ENCODE data around the gene PTGS2. TPM values are rescaled to one million over a fixed set of nuclear protein-coding genes. Genes with fewer than 3 reads are reported as not detected.

Gene PTGS2
- total RNA-seq, 4 donors from 2014 or later, result 5.9 to 28.3 (median 8.3) TPM

DNA sequence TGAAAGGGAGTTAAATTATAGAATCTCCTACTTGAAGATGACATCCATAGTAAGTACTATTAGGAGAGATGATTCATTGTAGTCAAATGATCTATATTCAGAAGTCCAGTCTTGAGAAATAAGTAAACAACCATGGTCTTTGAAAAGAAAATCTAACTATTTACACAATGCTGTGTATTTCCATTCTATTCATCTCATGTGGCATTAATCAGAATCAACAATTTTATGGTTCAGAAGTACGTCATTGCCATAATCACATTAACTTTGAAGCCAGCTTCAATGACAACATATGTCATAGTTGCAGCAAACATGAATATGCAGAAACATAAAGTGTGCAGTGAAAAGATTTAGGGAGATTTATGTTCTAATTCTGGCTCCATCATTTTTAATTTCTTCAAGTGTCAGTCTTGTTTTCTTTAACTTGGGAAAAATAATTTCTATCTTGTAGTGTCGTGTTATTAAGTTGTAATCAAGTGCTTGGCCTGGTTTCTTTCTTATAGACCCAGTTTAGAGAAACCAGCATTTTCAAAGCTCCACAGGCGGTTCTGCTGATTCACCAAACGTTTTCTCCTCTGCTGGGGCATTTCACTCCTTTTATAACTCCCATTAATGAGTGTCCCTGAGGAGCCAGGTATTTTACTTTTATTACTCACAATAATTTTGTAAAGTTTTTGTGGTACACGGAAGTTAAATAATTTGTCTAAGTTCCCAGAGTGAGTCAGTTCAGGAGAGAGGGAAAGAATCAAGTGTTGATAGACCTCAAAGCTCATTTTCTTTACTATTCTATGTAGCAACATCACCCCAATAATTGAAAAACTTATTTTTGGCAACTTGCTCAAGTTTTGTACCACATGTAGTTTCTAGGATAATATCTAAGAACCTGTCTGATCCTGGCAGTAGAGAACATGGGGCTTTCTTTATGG is 35.9 kb upstream of the PTGS2 start:
- H3K27ac ChIP-seq, result no peak overlapping the region
- no peaks in the 10 kb centered on the region for H3K27me3 ChIP-seq
- H3K4me3 ChIP-seq, result no peak overlapping the region
- H3K4me1 ChIP-seq, result no peaks in the 10 kb centered on the region
- in situ Hi-C loops (cut with MboI; ENCODE audit: low pct_ligation_motif_present in 1 of 4, low pct_unique_long_range_greater_than_20kb in 1 of 4, low sequenced_read_pairs in 3 of 4) (loop anchor here in 1 of 4 donors (25.0 kb wide), 1 partner anchor 271 kb away; no protein-coding TSS in a partner anchor), intact Hi-C loops (cut with DNase I; ENCODE audit: low total_unique reads) (no loop called here)
- WGBS, 2 donors (ENCODE audit: low coverage in 1 of 2), result 61% methylated on average over 5 of the region's 5 CpGs
- H3K36me3 ChIP-seq, result no peaks in the 10 kb centered on the region
- no peak for TF ChIP-seq POLR2AphosphoS5 (IDR thresholded peaks at IDR 0.05)
- TF ChIP-seq, protein P1, sequence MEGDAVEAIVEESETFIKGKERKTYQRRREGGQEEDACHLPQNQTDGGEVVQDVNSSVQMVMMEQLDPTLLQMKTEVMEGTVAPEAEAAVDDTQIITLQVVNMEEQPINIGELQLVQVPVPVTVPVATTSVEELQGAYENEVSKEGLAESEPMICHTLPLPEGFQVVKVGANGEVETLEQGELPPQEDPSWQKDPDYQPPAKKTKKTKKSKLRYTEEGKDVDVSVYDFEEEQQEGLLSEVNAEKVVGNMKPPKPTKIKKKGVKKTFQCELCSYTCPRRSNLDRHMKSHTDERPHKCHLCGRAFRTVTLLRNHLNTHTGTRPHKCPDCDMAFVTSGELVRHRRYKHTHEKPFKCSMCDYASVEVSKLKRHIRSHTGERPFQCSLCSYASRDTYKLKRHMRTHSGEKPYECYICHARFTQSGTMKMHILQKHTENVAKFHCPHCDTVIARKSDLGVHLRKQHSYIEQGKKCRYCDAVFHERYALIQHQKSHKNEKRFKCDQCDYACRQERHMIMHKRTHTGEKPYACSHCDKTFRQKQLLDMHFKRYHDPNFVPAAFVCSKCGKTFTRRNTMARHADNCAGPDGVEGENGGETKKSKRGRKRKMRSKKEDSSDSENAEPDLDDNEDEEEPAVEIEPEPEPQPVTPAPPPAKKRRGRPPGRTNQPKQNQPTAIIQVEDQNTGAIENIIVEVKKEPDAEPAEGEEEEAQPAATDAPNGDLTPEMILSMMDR (IDR thresholded peaks at IDR 0.05), result no peak
- TF ChIP-seq EP300 (IDR thresholded peaks at IDR 0.05; ENCODE audit: low read depth), result no peak
- no peak for TF ChIP-seq POLR2A (IDR thresholded peaks at IDR 0.05)
- DNase-seq, result no peak
- no peaks in the 10 kb centered on the region for H3K9me3 ChIP-seq

DNA sequence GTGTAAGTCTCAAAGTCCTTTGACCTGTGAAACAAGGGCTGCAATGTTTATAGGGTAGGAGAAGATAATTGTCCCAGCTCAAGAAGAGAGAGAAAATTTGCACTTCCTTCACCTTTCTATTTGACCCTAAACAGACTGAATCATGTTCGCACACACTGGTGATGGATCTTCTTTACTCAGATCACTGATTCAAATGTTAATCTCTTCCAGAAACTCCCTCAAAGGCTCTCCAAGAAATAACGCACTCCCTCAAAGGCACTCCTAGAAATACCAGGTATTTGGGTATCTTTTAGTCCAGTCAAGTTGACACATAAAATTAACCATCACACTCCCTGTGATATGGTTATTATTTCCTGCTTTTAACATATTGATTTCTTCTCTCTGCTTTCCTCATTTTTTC is 30.5 kb upstream of the PTGS2 start:
- in situ Hi-C loops (cut with MboI; ENCODE audit: low pct_ligation_motif_present in 1 of 4, low pct_unique_long_range_greater_than_20kb in 1 of 4, low sequenced_read_pairs in 3 of 4), result loop anchor here in 1 of 4 donors (25.0 kb wide), 1 partner anchor 277 kb away; no protein-coding TSS in a partner anchor
- H3K27me3 ChIP-seq, result no peaks in the 10 kb centered on the region

DNA sequence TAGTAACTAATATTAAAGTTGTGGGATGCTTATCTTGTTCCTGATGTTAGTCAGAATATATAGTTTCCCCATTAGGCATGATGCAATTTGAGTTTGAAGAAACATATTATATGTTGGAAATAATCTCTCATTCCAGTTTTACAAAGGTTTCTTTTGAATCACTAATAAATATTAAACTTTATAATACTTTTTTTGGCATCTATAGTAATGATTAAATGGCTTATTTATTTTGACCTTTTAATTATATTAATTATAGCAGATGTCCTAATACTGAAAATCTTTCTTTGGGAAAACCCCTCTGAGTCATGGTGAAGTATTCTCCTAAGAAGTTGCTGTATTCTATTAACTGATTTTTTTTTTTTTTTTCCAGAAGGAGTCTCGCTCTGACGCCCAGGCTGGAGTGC is 28.5 kb upstream of the PTGS2 start:
- H3K27me3 ChIP-seq, result no peaks in the 10 kb centered on the region
- H3K4me3 ChIP-seq, result no peak overlapping the region
- no peaks in the 10 kb centered on the region for H3K9me3 ChIP-seq
- intact Hi-C loops (cut with DNase I; ENCODE audit: low total_unique reads), result no loop called here
- H3K36me3 ChIP-seq, result no peaks in the 10 kb centered on the region
- DNase-seq, result no peak
- WGBS, 2 donors (ENCODE audit: low coverage in 1 of 2), result 60 to 80% methylated on average over 2 of the region's 2 CpGs
- TF ChIP-seq, protein P1 (IDR thresholded peaks at IDR 0.05), result no peak
- no peak for TF ChIP-seq EP300 (IDR thresholded peaks at IDR 0.05; ENCODE audit: low read depth)
- TF ChIP-seq POLR2AphosphoS5 (IDR thresholded peaks at IDR 0.05), result no peak
- TF ChIP-seq POLR2A (IDR thresholded peaks at IDR 0.05), result no peak
- in situ Hi-C loops (cut with MboI; ENCODE audit: low pct_ligation_motif_present in 1 of 4, low pct_unique_long_range_greater_than_20kb in 1 of 4, low sequenced_read_pairs in 3 of 4), result loop anchor here in 1 of 4 donors (25.0 kb wide), 1 partner anchor 279 kb away; no protein-coding TSS in a partner anchor
- no peak overlapping the region for H3K27ac ChIP-seq
- H3K4me1 ChIP-seq, result no peaks in the 10 kb centered on the region

More for the DNA sequence above, 30.5 kb upstream of the PTGS2 start:
- intact Hi-C loops (cut with DNase I; ENCODE audit: low total_unique reads), result no loop called here
- no peak overlapping the region for H3K4me3 ChIP-seq
- 90 to 94% methylated on average over 2 of the region's 2 CpGs for WGBS, 2 donors (ENCODE audit: low coverage in 1 of 2)
- H3K27ac ChIP-seq, result no peak overlapping the region
- DNase-seq, result no peak
- H3K4me1 ChIP-seq, result no peaks in the 10 kb centered on the region
- no peaks in the 10 kb centered on the region for H3K36me3 ChIP-seq
- no peaks in the 10 kb centered on the region for H3K9me3 ChIP-seq
- TF ChIP-seq EP300 (IDR thresholded peaks at IDR 0.05; ENCODE audit: low read depth), result no peak
- no peak for TF ChIP-seq POLR2A (IDR thresholded peaks at IDR 0.05)
- TF ChIP-seq, protein P1 (IDR thresholded peaks at IDR 0.05), result no peak
- TF ChIP-seq POLR2AphosphoS5 (IDR thresholded peaks at IDR 0.05), result no peak

DNA sequence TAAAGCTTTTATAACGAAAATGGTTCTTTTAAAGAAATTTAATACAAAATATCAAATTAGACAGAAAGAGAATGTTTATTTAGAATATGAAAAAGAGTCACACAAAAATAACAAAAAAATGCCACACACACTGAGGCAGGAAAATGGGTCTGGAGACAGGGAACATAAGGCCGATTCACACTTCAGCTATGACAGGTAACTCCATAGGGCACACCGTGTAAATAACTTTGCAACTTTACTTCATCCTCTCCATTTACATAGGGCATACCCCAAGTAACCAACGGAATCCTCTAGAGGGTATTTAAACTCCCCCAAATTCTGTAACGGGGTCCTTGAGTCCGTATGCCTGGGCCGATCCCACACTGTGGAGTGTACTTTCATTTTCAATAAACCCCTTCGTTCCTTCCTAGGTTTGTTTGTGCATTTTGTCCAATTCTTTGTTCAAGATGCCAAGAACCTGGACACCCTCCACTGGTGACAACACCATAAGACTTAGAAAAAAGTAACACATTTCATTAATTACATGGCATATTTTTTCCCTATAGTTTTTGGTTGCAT is 23.1 kb upstream of the PTGS2 start:
- intact Hi-C loops (cut with DNase I; ENCODE audit: low total_unique reads) (no loop called here), in situ Hi-C loops (cut with MboI; ENCODE audit: low pct_ligation_motif_present in 1 of 4, low pct_unique_long_range_greater_than_20kb in 1 of 4, low sequenced_read_pairs in 3 of 4) (loop anchor here in 1 of 4 donors (25.0 kb wide), 1 partner anchor 284 kb away; no protein-coding TSS in a partner anchor)
- TF ChIP-seq, protein P1 (IDR thresholded peaks at IDR 0.05), result no peak
- TF ChIP-seq EP300 (IDR thresholded peaks at IDR 0.05; ENCODE audit: low read depth) (no peak), POLR2A (IDR thresholded peaks at IDR 0.05) (no peak), POLR2AphosphoS5 (IDR thresholded peaks at IDR 0.05) (no peak)

More for the DNA sequence above, 23.1 kb upstream of the PTGS2 start:
- no peaks in the 10 kb centered on the region for H3K36me3 ChIP-seq
- 83 to 89% methylated on average over 8 of the region's 8 CpGs for WGBS, 2 donors (ENCODE audit: low coverage in 1 of 2)
- no peak overlapping the region for H3K4me3 ChIP-seq
- no peak for DNase-seq
- H3K4me1 ChIP-seq, result no peaks in the 10 kb centered on the region
- no peak overlapping the region for H3K27ac ChIP-seq
- no peaks in the 10 kb centered on the region for H3K27me3 ChIP-seq
- H3K9me3 ChIP-seq, result no peaks in the 10 kb centered on the region

Data from transverse colon (tissue), 4 donors.